K562 (cell line): ENCODE measurements around the gene LDLRAD1.

Experiments
- ARID2 ChIP-seq: fragments of 450-650 bp; IDR thresholded peaks from 2 replicates; pipeline ENCODE4 v1.6.1; 2017; ENCODE audit warnings: antibody characterized with exemption, mild to moderate bottlenecking
- BHLHE40 ChIP-seq: IDR thresholded peaks from 2 replicates; pipeline ENCODE4 v1.6.1; 2011; ENCODE audit warnings: low read length, improper control_type of control experiment
- CREM ChIP-seq: IDR thresholded peaks from 2 replicates; pipeline ENCODE4 v1.6.1; 2014; ENCODE audit warnings: antibody characterized with exemption, low read depth
- GABPA ChIP-seq: fragments of 200-800 bp; sonication (Bioruptor generic); conservative IDR thresholded peaks from 2 replicates; pipeline ENCODE4 v1.6.1; 2016; ENCODE audit warnings: low read depth, missing genetic modification characterization, missing compliant biosample characterization
- TOE1 ChIP-seq, 2 experiments: fragments of 450-650 bp in 1 of 2; sonication (generic) in 1 of 2; formaldehyde crosslinking in 1 of 2; IDR thresholded peaks; 2 replicates each; pipeline versions ENCODE4 v1.7.1 to v1.8.0; 2016 to 2022; ENCODE audit warnings: borderline replicate concordance in 2 of 2, mild to moderate bottlenecking in 2 of 2, antibody characterized with exemption in 1 of 2, inconsistent platforms in 1 of 2, low read depth in 1 of 2, missing genetic modification reagents in 1 of 2, moderate library complexity in 1 of 2
- ZFP36 ChIP-seq: fragments of 150-350 bp; IDR thresholded peaks from 2 replicates; pipeline ENCODE4 v1.6.1; 2018; ENCODE audit warnings: low read length, low read depth; ENCODE audit not compliant: partially characterized antibody
- ZNF174 ChIP-seq: fragments of 250-450 bp; sonication (Bioruptor Pico); IDR thresholded peaks from 2 replicates; pipeline ENCODE4 v1.4.0; 2020; ENCODE audit warnings: mild to moderate bottlenecking
- ZNF445 ChIP-seq: fragments of 250-450 bp; sonication (Bioruptor Pico); IDR thresholded peaks from 2 replicates; pipeline ENCODE4 v1.4.0; 2020; ENCODE audit warnings: low read depth, mild to moderate bottlenecking, moderate library complexity
- TF ChIP-seq, protein P1 (sequence below): conservative IDR thresholded peaks from 2 replicates; pipeline ENCODE4 v1.6.1; 2011; ENCODE audit warnings: low read depth, mild to moderate bottlenecking, low read length; ENCODE audit not compliant: control insufficient read depth
- TF ChIP-seq, protein P2 (sequence below), 3 experiments: IDR thresholded peaks in 2 of 3; conservative IDR thresholded peaks in 1 of 3; 2 replicates each; pipeline ENCODE4 v1.5.1; 2011 to 2012; ENCODE audit warnings: low read length in 3 of 3, mild to moderate bottlenecking in 3 of 3, control low read depth in 2 of 3, improper control_type of control experiment in 1 of 3, inconsistent platforms in 1 of 3, low read depth in 1 of 3, mixed read lengths in 1 of 3, moderate library complexity in 1 of 3; ENCODE audit not compliant: insufficient read depth in 2 of 3
- TF ChIP-seq, protein P3 (sequence below): fragments of 250-450 bp; sonication (Bioruptor Pico); IDR thresholded peaks from 2 replicates; pipeline ENCODE4 v1.4.0; 2020; ENCODE audit warnings: mild to moderate bottlenecking, moderate library complexity
- TF ChIP-seq, protein P4 (sequence below): fragments of 250-450 bp; sonication (Bioruptor Pico); IDR thresholded peaks from 2 replicates; pipeline ENCODE4 v1.5.0; 2020; ENCODE audit warnings: mild to moderate bottlenecking, borderline replicate concordance
- TF ChIP-seq, protein P5 (sequence below): fragments of 250-450 bp; sonication (Bioruptor Pico); IDR thresholded peaks from 2 replicates; pipeline ENCODE4 v1.5.0; 2021; ENCODE audit warnings: mild to moderate bottlenecking, moderate library complexity

DNA sequence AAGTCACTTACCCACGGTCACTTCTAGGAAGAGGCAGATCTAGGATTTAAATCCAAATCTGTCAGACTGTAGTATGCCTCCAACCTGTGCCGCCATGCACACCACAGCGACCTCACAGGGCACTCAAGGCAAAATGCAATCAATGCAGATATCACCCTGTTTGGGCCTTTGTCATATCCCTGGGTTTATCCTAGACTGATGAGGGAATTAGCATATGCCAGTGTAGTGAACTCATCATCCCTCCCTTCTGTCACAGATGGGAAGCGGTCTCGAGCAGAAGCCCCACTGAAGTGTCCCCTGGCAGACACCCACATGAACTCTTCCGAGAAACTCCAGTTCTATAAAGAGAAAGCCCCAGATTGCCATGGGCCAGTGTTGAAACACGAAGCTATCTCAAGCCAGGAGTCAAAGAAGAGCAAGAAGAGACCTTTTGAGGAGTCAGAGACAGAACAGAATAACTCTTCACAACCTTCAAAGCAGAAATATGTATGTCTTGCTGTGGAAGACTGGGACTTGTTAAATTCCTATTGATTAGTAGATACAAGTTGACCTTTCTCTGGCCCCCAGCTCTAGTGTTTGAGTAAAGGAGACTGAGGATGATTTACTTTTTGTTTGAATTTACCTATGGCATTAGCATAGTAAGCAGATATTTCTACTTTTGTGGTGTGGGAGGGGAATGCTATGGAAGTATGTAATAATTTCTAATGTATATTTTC lies 50.4 kb downstream of the LDLRAD1 start:
- TF ChIP-seq ZNF445 (CRISPR knock-in tag) (no peak), TOE1 (IDR thresholded peaks at IDR 0.05; ENCODE audit: borderline replicate concordance) (no peak), TOE1 (CRISPR knock-in tag; IDR thresholded peaks at IDR 0.05; ENCODE audit: borderline replicate concordance, low read depth) (no peak), BHLHE40 (no peak), GABPA (tag) (no peak), ARID2 (no peak), CREM (no peak), ZFP36 (no peak), ZNF174 (no peak)
- TF ChIP-seq, protein P1, sequence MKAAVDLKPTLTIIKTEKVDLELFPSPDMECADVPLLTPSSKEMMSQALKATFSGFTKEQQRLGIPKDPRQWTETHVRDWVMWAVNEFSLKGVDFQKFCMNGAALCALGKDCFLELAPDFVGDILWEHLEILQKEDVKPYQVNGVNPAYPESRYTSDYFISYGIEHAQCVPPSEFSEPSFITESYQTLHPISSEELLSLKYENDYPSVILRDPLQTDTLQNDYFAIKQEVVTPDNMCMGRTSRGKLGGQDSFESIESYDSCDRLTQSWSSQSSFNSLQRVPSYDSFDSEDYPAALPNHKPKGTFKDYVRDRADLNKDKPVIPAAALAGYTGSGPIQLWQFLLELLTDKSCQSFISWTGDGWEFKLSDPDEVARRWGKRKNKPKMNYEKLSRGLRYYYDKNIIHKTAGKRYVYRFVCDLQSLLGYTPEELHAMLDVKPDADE: no peak
- TF ChIP-seq, protein P2, sequence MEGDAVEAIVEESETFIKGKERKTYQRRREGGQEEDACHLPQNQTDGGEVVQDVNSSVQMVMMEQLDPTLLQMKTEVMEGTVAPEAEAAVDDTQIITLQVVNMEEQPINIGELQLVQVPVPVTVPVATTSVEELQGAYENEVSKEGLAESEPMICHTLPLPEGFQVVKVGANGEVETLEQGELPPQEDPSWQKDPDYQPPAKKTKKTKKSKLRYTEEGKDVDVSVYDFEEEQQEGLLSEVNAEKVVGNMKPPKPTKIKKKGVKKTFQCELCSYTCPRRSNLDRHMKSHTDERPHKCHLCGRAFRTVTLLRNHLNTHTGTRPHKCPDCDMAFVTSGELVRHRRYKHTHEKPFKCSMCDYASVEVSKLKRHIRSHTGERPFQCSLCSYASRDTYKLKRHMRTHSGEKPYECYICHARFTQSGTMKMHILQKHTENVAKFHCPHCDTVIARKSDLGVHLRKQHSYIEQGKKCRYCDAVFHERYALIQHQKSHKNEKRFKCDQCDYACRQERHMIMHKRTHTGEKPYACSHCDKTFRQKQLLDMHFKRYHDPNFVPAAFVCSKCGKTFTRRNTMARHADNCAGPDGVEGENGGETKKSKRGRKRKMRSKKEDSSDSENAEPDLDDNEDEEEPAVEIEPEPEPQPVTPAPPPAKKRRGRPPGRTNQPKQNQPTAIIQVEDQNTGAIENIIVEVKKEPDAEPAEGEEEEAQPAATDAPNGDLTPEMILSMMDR (IDR thresholded peaks at IDR 0.05 in 2 of 3, conservative IDR thresholded peaks at IDR 0.05 in 1 of 3; ENCODE audit: insufficient read depth in 2 of 3, low read depth in 1 of 3, low read length in 3 of 3): no peak
- TF ChIP-seq, protein P3, sequence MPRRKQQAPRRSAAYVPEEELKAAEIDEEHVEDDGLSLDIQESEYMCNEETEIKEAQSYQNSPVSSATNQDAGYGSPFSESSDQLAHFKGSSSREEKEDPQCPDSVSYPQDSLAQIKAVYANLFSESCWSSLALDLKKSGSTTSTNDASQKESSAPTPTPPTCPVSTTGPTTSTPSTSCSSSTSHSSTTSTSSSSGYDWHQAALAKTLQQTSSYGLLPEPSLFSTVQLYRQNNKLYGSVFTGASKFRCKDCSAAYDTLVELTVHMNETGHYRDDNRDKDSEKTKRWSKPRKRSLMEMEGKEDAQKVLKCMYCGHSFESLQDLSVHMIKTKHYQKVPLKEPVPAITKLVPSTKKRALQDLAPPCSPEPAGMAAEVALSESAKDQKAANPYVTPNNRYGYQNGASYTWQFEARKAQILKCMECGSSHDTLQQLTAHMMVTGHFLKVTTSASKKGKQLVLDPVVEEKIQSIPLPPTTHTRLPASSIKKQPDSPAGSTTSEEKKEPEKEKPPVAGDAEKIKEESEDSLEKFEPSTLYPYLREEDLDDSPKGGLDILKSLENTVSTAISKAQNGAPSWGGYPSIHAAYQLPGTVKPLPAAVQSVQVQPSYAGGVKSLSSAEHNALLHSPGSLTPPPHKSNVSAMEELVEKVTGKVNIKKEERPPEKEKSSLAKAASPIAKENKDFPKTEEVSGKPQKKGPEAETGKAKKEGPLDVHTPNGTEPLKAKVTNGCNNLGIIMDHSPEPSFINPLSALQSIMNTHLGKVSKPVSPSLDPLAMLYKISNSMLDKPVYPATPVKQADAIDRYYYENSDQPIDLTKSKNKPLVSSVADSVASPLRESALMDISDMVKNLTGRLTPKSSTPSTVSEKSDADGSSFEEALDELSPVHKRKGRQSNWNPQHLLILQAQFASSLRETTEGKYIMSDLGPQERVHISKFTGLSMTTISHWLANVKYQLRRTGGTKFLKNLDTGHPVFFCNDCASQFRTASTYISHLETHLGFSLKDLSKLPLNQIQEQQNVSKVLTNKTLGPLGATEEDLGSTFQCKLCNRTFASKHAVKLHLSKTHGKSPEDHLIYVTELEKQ (CRISPR knock-in tag): no peak
- TF ChIP-seq, protein P4, sequence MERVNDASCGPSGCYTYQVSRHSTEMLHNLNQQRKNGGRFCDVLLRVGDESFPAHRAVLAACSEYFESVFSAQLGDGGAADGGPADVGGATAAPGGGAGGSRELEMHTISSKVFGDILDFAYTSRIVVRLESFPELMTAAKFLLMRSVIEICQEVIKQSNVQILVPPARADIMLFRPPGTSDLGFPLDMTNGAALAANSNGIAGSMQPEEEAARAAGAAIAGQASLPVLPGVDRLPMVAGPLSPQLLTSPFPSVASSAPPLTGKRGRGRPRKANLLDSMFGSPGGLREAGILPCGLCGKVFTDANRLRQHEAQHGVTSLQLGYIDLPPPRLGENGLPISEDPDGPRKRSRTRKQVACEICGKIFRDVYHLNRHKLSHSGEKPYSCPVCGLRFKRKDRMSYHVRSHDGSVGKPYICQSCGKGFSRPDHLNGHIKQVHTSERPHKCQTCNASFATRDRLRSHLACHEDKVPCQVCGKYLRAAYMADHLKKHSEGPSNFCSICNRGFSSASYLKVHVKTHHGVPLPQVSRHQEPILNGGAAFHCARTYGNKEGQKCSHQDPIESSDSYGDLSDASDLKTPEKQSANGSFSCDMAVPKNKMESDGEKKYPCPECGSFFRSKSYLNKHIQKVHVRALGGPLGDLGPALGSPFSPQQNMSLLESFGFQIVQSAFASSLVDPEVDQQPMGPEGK: no peak
- TF ChIP-seq, protein P5, sequence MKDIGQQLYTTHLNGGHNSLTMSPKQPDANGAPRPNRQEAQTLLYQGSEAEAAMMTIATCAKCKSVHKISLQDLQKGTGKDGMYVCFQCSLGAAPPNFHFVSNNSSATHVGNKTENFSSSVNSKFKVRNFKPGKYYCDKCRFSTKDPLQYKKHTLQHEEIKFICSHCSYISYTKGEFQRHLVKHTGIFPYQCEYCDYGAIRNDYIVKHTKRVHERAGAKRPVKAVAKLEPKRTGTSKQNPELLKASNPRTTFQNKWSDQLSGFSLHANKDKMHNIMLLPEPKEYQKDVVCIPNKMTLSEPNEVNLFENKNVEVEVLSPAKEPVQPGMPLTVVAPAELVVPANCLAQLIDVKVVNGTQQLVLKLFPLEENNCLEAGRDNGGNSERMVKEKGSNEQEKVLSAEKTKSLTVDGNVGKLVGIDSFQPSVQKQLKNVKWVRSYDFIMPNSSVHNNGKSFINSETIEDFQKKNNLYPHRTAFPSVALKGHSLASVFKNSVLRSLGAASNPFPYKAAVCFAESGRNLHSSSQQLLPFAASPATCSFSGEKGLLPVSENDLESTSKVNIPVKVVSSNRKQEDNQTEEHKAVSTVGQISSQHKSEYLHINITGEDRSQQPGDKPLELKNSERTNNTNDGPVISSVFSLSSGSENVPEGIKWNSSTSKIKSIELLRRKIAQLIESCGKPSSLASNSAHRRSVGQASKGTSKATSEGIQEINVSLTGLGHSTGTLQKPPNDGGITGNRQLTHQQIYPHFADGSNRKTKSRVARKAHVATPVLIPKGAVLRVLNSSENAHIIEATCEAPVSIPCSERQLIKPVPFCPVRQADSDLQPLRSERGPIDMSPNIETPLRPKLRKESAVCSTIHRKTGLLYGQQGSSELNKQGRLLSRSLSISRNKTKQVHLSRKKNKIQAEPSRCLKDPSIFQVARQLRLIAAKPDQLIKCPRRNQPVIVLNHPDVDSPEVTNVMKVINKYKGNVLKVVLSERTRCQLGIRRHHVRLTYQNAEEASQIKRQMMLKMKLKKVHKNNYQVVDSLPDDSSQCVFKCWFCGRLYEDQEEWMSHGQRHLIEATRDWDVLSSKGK (CRISPR knock-in tag): no peak
